ENCODE results near the gene SUPT3H. TPM values are rescaled to one million over a fixed set of nuclear protein-coding genes. Genes with fewer than 3 reads are reported as not detected.

Gene SUPT3H
- total and polyA plus RNA-seq, 2 of the 8 experiments (the other 6 are each of a cell fraction or from before 2014, with no cell fraction given): 18.8 to 23.0 TPM

DNA sequence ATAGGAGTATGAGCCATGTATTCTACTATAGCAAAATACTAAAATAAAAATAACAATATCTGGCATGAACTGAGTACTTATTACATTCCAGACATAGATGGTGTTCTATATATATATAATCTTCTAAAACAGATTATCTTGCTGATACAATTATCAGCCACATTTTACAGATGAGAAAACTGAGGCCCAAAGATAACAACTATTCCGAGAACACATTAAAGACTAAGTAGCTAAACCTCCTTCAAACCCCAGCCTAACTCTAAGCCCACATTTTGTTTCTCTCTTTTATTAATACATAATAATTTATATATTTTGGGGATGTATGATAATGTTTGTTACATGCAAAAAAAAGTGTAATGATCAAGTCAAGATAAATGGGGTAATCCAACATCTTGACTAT, 148.3 kb downstream of the SUPT3H start (continued):
- no peak for TF ChIP-seq CHD7 (IDR thresholded peaks at IDR 0.05; ENCODE audit: insufficient replicate concordance, low read length)
- TF ChIP-seq CEBPB (IDR thresholded peaks at IDR 0.05; ENCODE audit: low read depth, low read length): no peak
- TF ChIP-seq, protein P1, sequence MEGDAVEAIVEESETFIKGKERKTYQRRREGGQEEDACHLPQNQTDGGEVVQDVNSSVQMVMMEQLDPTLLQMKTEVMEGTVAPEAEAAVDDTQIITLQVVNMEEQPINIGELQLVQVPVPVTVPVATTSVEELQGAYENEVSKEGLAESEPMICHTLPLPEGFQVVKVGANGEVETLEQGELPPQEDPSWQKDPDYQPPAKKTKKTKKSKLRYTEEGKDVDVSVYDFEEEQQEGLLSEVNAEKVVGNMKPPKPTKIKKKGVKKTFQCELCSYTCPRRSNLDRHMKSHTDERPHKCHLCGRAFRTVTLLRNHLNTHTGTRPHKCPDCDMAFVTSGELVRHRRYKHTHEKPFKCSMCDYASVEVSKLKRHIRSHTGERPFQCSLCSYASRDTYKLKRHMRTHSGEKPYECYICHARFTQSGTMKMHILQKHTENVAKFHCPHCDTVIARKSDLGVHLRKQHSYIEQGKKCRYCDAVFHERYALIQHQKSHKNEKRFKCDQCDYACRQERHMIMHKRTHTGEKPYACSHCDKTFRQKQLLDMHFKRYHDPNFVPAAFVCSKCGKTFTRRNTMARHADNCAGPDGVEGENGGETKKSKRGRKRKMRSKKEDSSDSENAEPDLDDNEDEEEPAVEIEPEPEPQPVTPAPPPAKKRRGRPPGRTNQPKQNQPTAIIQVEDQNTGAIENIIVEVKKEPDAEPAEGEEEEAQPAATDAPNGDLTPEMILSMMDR (IDR thresholded peaks at IDR 0.05; ENCODE audit: control extremely low read depth in 1 of 3, insufficient read depth in 1 of 3, low read depth in 1 of 3, low read length in 3 of 3): no peak
- no peak for TF ChIP-seq POLR2AphosphoS5 (IDR thresholded peaks at IDR 0.05; ENCODE audit: low read depth, low read length)
